PC-3 (cell line): ENCODE results near the gene SLC25A48. TPM values are rescaled to one million over a fixed set of nuclear protein-coding genes. Genes with fewer than 3 reads are reported as not detected.

ENCODE experiments used
- ATAC-seq: fragments of 200-7000 bp; cut with Tn5 transposase; 2 replicates; pipeline ENCODE4 v1.9.1; 2020; ENCODE audit warnings: mild to moderate bottlenecking, moderate library complexity
- BruUV-seq: library from RNA; stranded (reverse); fragments of 400-500 nt; replicated peaks from 2 replicates; lab custom pipeline; 2021; lab: Mats Ljungman, UMichigan
- CTCF ChIA-PET: fragments of 300-600 bp; sonication (Branson Sonifier 250); formaldehyde crosslinking; loops from one replicate; lab custom pipeline; 2022; ENCODE audit warnings: antibody characterized with exemption; lab: Charles Lee
- POLR2A ChIA-PET: fragments of 300-600 bp; sonication (Branson Sonifier 250); formaldehyde crosslinking; loops from one replicate; lab custom pipeline; 2022; ENCODE audit warnings: antibody characterized with exemption; ENCODE audit not compliant: unreplicated experiment; lab: Charles Lee
- DNase-seq: peaks from one replicate; pipeline ENCODE4 v3.0.0-alpha.2; 2015
- H2AFZ ChIP-seq: fragments of 300-600 bp; sonication (generic); 2 replicates; pipeline ENCODE4 v1.6.0; 2016; ENCODE audit warnings: antibody characterized with exemption, low read length
- H3F3A ChIP-seq: fragments of 300-600 bp; sonication (generic); one replicate; pipeline ENCODE4 v1.6.0; 2017; ENCODE audit warnings: antibody characterized with exemption, low read length, control low read depth, mild to moderate bottlenecking; ENCODE audit not compliant: unreplicated experiment
- H3K27ac ChIP-seq: fragments of 300-600 bp; sonication (generic); 2 replicates; pipeline ENCODE4 v1.5.1; 2016; ENCODE audit warnings: mild to moderate bottlenecking, low read length
- H3K27me3 ChIP-seq: fragments of 300-600 bp; sonication (generic); 2 replicates; pipeline ENCODE4 v1.6.1; 2016; ENCODE audit warnings: low read length, mixed read lengths
- H3K36me3 ChIP-seq: fragments of 300-600 bp; sonication (generic); 2 replicates; pipeline ENCODE4 v1.6.1; 2016; ENCODE audit warnings: low read depth, mixed run types, low read length, mixed read lengths
- H3K4me1 ChIP-seq: fragments of 300-600 bp; sonication (generic); 2 replicates; pipeline ENCODE4 v1.5.1; 2016; ENCODE audit warnings: low read length; ENCODE audit not compliant: insufficient read depth
- H3K4me2 ChIP-seq: fragments of 300-600 bp; sonication (generic); 2 replicates; pipeline ENCODE4 v1.6.0; 2016; ENCODE audit warnings: low read length
- H3K4me3 ChIP-seq: fragments of 300-600 bp; sonication (generic); 2 replicates; pipeline ENCODE4 v1.5.1; 2016; ENCODE audit warnings: mild to moderate bottlenecking, low read length, mixed read lengths
- H3K79me2 ChIP-seq: fragments of 300-600 bp; sonication (generic); 2 replicates; pipeline ENCODE4 v1.6.1; 2017; ENCODE audit warnings: low read length, mixed read lengths
- H3K9ac ChIP-seq: fragments of 300-600 bp; sonication (generic); 2 replicates; pipeline ENCODE4 v1.6.0; 2016; ENCODE audit warnings: mild to moderate bottlenecking, low read length
- H3K9me2 ChIP-seq: fragments of 300-600 bp; sonication (generic); replicated peaks from 2 replicates; pipeline ENCODE4 v1.6.1; 2016; ENCODE audit warnings: mixed run types, low read length, mixed read lengths
- H3K9me3 ChIP-seq: fragments of 300-600 bp; sonication (generic); 2 replicates; pipeline ENCODE4 v1.6.1; 2016; ENCODE audit warnings: low read length, mixed read lengths
- H4K20me1 ChIP-seq: fragments of 300-600 bp; sonication (generic); 2 replicates; pipeline ENCODE4 v1.6.1; 2016; ENCODE audit warnings: low read length, mixed read lengths
- CTCF ChIP-seq: fragments of 300-600 bp; sonication (generic); conservative IDR thresholded peaks from 2 replicates; pipeline ENCODE4 v1.5.1; 2017; ENCODE audit warnings: antibody characterized with exemption, low read depth, mild to moderate bottlenecking, low read length
- EZH2 ChIP-seq: fragments of 300-600 bp; sonication (generic); IDR thresholded peaks from one replicate; pipeline ENCODE4 v1.6.1; 2017; ENCODE audit warnings: antibody characterized with exemption, mild to moderate bottlenecking, low read length; ENCODE audit not compliant: unreplicated experiment
- EZH2phosphoT487 ChIP-seq: fragments of 300-600 bp; sonication (generic); IDR thresholded peaks from 2 replicates; pipeline ENCODE4 v1.6.1; 2018; ENCODE audit warnings: mild to moderate bottlenecking, antibody characterized with exemption, low read length, borderline replicate concordance
- intact Hi-C: fragments of 100-400 bp; cut with micrococcal nuclease; formaldehyde crosslinking; loops from 2 replicates; pipeline ENCODE4 v1.9.0; 2023
- total RNA-seq: library from RNA; depleted of rRNA; stranded (reverse); fragments of >200 nt; gene quantifications from 2 replicates; pipeline ENCODE4 v1.2.3, GENCODE V29; 2014

The SLC25A48 gene
- total RNA-seq, 1 experiment from 2014 or later, result not detected

- DNase-seq, result no peak
- no TSS peak for BruUV-seq
- Histone ChIP-seq H3K79me2 (no peaks in the 10 kb centered on the region), H3K9me3 (no peaks in the 10 kb centered on the region), H4K20me1 (no peaks in the 10 kb centered on the region), H3F3A (no peaks in the 10 kb centered on the region), H2AFZ (no peak overlapping the region), H3K4me1 (no peaks in the 10 kb centered on the region), H3K27ac (no peak overlapping the region), H3K9ac (no peak overlapping the region), H3K9me2 (no peaks in the 10 kb centered on the region), H3K27me3 (no peaks in the 10 kb centered on the region), H3K4me3 (no peak overlapping the region), H3K4me2 (no peak overlapping the region), H3K36me3 (no peaks in the 10 kb centered on the region)
- TF ChIP-seq CTCF, result no peak
- TF ChIP-seq EZH2, result no peak
- no peak for TF ChIP-seq EZH2phosphoT487
- intact Hi-C loops, result no loop called here
- ATAC-seq, result no peak
- ChIA-PET CTCF (no interaction called here), POLR2A (no interaction called here)
Measured at GRCh38 chr5:135900276-135900675, 65.8 kb downstream of the SLC25A48 start.

- ATAC-seq (no peak), DNase-seq (no peak)
- TF ChIP-seq EZH2phosphoT487 (no peak), EZH2 (no peak), CTCF (no peak)
- CTCF ChIA-PET, result no interaction called here
- no peaks in the 10 kb centered on the region for H3K9me3 ChIP-seq
- no peaks in the 10 kb centered on the region for H3K79me2 ChIP-seq
- POLR2A ChIA-PET, result no interaction called here
- H3K9ac ChIP-seq, result no peak overlapping the region
- no peaks in the 10 kb centered on the region for H3K36me3 ChIP-seq
- no peaks in the 10 kb centered on the region for H4K20me1 ChIP-seq
- no peak overlapping the region for H2AFZ ChIP-seq
- H3K9me2 ChIP-seq, result no peaks in the 10 kb centered on the region
- H3K4me1 ChIP-seq, result no peaks in the 10 kb centered on the region
- no TSS peak for BruUV-seq
- H3K4me3 ChIP-seq, result no peak overlapping the region
- H3K27ac ChIP-seq, result no peak overlapping the region
- intact Hi-C loops, result no loop called here
- no peaks in the 10 kb centered on the region for H3F3A ChIP-seq
- H3K4me2 ChIP-seq, result no peak overlapping the region
- no peaks in the 10 kb centered on the region for H3K27me3 ChIP-seq
Measured at GRCh38 chr5:135901633-135902032, 67.2 kb downstream of the SLC25A48 start.

- ChIA-PET CTCF (no interaction called here), POLR2A (no interaction called here)
- H3K4me2 ChIP-seq, result no peak overlapping the region
- no peaks in the 10 kb centered on the region for H3K36me3 ChIP-seq
- H3F3A ChIP-seq, result no peaks in the 10 kb centered on the region
- peaks cover 8% of the 10 kb centered on the region; the same call in 1 of the 2 replicates for H3K27me3 ChIP-seq
- no peak overlapping the region for H2AFZ ChIP-seq
- DNase-seq (no peak), ATAC-seq (no peak)
- H3K9me2 ChIP-seq, result no peaks in the 10 kb centered on the region
- no peak overlapping the region for H3K9ac ChIP-seq
- no peaks in the 10 kb centered on the region for H4K20me1 ChIP-seq
- H3K79me2 ChIP-seq, result no peaks in the 10 kb centered on the region
- no TSS peak for BruUV-seq
- H3K27ac ChIP-seq, result no peak overlapping the region
- TF ChIP-seq CTCF, result no peak
- TF ChIP-seq EZH2, result no peak
- TF ChIP-seq EZH2phosphoT487, result no peak
- intact Hi-C loops, result no loop called here
- H3K4me1 ChIP-seq, result no peaks in the 10 kb centered on the region
- H3K4me3 ChIP-seq, result no peak overlapping the region
- no peaks in the 10 kb centered on the region for H3K9me3 ChIP-seq
Measured at GRCh38 chr5:135905144-135905543, 70.7 kb downstream of the SLC25A48 start.
